ENCODE measurements around the gene NRCAM. TPM values are rescaled to one million over a fixed set of nuclear protein-coding genes. Genes with fewer than 3 reads are reported as not detected.

The NRCAM gene
- total and polyA plus RNA-seq, 2 of the 13 experiments (the other 11 are each of a cell fraction or from before 2014, with no cell fraction given), result 0.31 to 0.33 TPM

DNA sequence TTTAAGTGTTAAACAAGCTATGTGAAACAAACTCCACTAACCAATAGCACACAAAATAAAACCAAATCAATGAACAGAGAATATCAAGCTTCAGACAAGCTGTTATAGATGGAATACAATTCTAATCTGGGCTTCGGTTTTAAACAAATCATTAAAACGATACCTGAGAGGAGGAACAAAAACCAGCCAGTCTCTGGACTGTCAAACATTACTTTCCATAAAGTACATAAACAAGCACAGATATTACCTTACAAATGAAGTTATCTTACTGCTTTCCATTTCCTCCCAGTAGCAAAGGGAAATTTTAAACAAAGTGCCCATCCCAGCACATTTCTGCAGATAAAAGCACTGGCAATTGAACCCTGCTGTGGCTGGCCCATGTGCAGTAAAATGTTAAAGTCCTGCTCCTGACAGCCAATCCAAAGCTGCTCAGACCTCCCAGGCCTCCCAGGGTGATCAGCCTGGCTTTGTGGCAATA, 128.0 kb downstream of the NRCAM start:
- intact Hi-C loops (cut with micrococcal nuclease; ENCODE audit: unreplicated experiment), result no loop called here
- Histone ChIP-seq H3K36me3 (replicated peaks in 1 of 2; ENCODE audit: control insufficient read depth in 1 of 2, insufficient read depth in 2 of 2, low read length in 2 of 2) (no peaks in the 10 kb centered on the region), H3K27me3 (ENCODE audit: control insufficient read depth in 1 of 2, insufficient read depth in 2 of 2, low read length in 2 of 2) (no peaks in the 10 kb centered on the region), H3K4me3 (replicated peaks in 1 of 3; ENCODE audit: insufficient read depth in 1 of 3, low read depth in 2 of 3, low read length in 3 of 3) (no peak overlapping the region), H2AFZ (ENCODE audit: low read length) (no peak overlapping the region), H3K79me2 (ENCODE audit: insufficient read depth, low read length) (no peaks in the 10 kb centered on the region), H3K9ac (ENCODE audit: insufficient read depth, low read depth, low read length) (no peak overlapping the region), H4K20me1 (ENCODE audit: insufficient read depth, low read length) (no peaks in the 10 kb centered on the region), H3K9me3 (ENCODE audit: low read length) (no peaks in the 10 kb centered on the region), H3K4me2 (ENCODE audit: low read depth, low read length) (no peak overlapping the region), H3K27ac (ENCODE audit: extremely low read length, insufficient read depth, low read length) (no peak overlapping the region), H3K4me1 (ENCODE audit: insufficient read depth, low read length) (no peaks in the 10 kb centered on the region)
- in situ Hi-C loops (cut with HindIII; ENCODE audit: extremely low pct_ligation_motif_present, low pct_unique_long_range_greater_than_20kb), result no loop called here
- DNase-seq (ENCODE audit: low spot score) (no peak), ATAC-seq (peak; percentile 44; the same call in 1 of the 3 replicates), FAIRE-seq (no peak)
- WGBS (ENCODE audit: low lambda C conversion rate), result 47% methylated on average over 2 of the region's 2 CpGs
- TF ChIP-seq MLLT10 (CRISPR knock-in tag; IDR thresholded peaks at IDR 0.05) (no peak), ZMYM4 (CRISPR knock-in tag; IDR thresholded peaks at IDR 0.05) (no peak), CEBPB (IDR thresholded peaks at IDR 0.05; ENCODE audit: borderline replicate concordance, low read depth, low read length) (no peak), TSC22D2 (CRISPR knock-in tag; IDR thresholded peaks at IDR 0.05; ENCODE audit: borderline replicate concordance) (no peak)
- BruUV-seq (replicated peaks), result no TSS peak
- CTCF ChIA-PET (ENCODE audit: low intra/inter-chr PET ratio, low total read pairs), result no interaction called here
- POLR2A ChIA-PET, result no interaction called here

DNA sequence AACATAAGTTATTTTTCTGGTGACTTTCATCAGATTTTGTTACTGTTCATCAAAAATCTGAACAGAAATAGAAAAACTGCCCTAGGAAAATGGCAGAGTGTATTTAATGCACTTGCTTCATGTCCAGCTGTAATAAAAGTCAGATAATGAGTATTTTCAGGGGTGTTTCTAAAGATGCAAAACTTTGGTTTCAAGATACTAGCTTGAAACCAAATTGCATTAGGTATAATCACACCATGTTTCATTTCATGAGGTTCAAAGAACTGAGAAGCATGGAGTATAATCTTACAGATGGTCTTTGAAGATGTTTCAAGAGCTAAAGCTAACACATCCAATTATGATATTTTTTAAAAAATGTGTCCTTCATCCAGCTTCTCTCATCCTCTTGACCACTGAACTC, 128.9 kb downstream of the NRCAM start:
- Histone ChIP-seq H3K9me3 (ENCODE audit: low read length) (no peaks in the 10 kb centered on the region), H3K4me2 (ENCODE audit: low read depth, low read length) (no peak overlapping the region), H4K20me1 (ENCODE audit: insufficient read depth, low read length) (no peaks in the 10 kb centered on the region), H3K4me3 (replicated peaks in 1 of 3; ENCODE audit: insufficient read depth in 1 of 3, low read depth in 2 of 3, low read length in 3 of 3) (no peak overlapping the region), H3K9ac (ENCODE audit: insufficient read depth, low read depth, low read length) (no peak overlapping the region), H3K36me3 (replicated peaks in 1 of 2; ENCODE audit: control insufficient read depth in 1 of 2, insufficient read depth in 2 of 2, low read length in 2 of 2) (no peaks in the 10 kb centered on the region), H3K79me2 (ENCODE audit: insufficient read depth, low read length) (no peaks in the 10 kb centered on the region), H3K27ac (ENCODE audit: extremely low read length, insufficient read depth, low read length) (no peak overlapping the region), H2AFZ (ENCODE audit: low read length) (no peak overlapping the region), H3K27me3 (ENCODE audit: control insufficient read depth in 1 of 2, insufficient read depth in 2 of 2, low read length in 2 of 2) (no peaks in the 10 kb centered on the region), H3K4me1 (ENCODE audit: insufficient read depth, low read length) (no peaks in the 10 kb centered on the region)
- BruUV-seq (replicated peaks), result no TSS peak
- ChIA-PET POLR2A (no interaction called here), CTCF (ENCODE audit: low intra/inter-chr PET ratio, low total read pairs) (no interaction called here)
- intact Hi-C loops (cut with micrococcal nuclease; ENCODE audit: unreplicated experiment), result no loop called here
- FAIRE-seq (no peak), ATAC-seq (no peak), DNase-seq (ENCODE audit: low spot score) (no peak)
- in situ Hi-C loops (cut with HindIII; ENCODE audit: extremely low pct_ligation_motif_present, low pct_unique_long_range_greater_than_20kb), result no loop called here
- TF ChIP-seq ZNF790 (CRISPR knock-in tag; IDR thresholded peaks at IDR 0.05; ENCODE audit: borderline replicate concordance) (no peak), PHB2 (IDR thresholded peaks at IDR 0.05; ENCODE audit: partially characterized antibody) (no peak), ZNF3 (CRISPR knock-in tag; IDR thresholded peaks at IDR 0.05) (no peak)
- TF ChIP-seq, protein P1, sequence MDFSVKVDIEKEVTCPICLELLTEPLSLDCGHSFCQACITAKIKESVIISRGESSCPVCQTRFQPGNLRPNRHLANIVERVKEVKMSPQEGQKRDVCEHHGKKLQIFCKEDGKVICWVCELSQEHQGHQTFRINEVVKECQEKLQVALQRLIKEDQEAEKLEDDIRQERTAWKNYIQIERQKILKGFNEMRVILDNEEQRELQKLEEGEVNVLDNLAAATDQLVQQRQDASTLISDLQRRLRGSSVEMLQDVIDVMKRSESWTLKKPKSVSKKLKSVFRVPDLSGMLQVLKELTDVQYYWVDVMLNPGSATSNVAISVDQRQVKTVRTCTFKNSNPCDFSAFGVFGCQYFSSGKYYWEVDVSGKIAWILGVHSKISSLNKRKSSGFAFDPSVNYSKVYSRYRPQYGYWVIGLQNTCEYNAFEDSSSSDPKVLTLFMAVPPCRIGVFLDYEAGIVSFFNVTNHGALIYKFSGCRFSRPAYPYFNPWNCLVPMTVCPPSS (IDR thresholded peaks at IDR 0.05), result no peak
- TF ChIP-seq, protein P2, sequence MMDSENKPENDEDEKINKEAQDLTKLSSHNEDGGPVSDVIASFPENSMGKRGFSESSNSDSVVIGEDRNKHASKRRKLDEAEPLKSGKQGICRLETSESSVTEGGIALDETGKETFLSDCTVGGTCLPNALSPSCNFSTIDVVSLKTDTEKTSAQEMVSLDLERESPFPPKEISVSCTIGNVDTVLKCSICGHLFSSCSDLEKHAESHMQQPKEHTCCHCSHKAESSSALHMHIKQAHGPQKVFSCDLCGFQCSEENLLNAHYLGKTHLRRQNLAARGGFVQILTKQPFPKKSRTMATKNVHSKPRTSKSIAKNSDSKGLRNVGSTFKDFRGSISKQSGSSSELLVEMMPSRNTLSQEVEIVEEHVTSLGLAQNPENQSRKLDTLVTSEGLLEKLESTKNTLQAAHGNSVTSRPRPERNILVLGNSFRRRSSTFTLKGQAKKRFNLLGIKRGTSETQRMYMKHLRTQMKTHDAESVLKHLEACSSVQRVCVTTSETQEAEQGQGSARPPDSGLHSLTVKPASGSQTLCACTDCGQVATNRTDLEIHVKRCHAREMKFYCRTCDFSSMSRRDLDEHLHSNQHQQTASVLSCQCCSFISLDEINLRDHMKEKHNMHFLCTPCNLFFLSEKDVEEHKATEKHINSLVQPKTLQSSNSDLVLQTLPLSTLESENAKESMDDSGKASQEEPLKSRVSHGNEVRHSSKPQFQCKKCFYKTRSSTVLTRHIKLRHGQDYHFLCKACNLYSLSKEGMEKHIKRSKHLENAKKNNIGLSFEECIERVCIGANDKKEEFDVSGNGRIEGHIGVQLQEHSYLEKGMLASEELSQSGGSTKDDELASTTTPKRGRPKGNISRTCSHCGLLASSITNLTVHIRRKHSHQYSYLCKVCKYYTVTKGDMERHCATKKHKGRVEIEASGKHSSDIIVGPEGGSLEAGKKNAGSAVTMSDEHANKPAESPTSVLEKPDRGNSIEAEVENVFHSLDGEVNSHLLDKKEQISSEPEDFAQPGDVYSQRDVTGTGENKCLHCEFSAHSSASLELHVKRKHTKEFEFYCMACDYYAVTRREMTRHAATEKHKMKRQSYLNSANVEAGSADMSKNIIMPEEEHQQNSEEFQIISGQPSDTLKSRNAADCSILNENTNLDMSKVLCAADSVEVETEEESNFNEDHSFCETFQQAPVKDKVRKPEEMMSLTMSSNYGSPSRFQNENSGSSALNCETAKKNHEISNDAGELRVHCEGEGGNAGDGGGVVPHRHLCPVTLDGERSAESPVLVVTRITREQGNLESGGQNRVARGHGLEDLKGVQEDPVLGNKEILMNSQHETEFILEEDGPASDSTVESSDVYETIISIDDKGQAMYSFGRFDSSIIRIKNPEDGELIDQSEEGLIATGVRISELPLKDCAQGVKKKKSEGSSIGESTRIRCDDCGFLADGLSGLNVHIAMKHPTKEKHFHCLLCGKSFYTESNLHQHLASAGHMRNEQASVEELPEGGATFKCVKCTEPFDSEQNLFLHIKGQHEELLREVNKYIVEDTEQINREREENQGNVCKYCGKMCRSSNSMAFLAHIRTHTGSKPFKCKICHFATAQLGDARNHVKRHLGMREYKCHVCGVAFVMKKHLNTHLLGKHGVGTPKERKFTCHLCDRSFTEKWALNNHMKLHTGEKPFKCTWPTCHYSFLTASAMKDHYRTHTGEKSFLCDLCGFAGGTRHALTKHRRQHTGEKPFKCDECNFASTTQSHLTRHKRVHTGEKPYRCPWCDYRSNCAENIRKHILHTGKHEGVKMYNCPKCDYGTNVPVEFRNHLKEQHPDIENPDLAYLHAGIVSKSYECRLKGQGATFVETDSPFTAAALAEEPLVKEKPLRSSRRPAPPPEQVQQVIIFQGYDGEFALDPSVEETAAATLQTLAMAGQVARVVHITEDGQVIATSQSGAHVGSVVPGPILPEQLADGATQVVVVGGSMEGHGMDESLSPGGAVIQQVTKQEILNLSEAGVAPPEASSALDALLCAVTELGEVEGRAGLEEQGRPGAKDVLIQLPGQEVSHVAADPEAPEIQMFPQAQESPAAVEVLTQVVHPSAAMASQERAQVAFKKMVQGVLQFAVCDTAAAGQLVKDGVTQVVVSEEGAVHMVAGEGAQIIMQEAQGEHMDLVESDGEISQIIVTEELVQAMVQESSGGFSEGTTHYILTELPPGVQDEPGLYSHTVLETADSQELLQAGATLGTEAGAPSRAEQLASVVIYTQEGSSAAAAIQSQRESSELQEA (CRISPR knock-in tag; IDR thresholded peaks at IDR 0.05; ENCODE audit: not compliant biosample characterization), result no peak

Measured in HepG2 (cell line).